Subcutaneous abdominal adipose tissue (tissue), 5 donors: ENCODE results near the gene ADAM12.

Experiments used
- H3K27ac ChIP-seq: one replicate; pipeline ENCODE4 v1.7.0; 2013; ENCODE audit warnings: low read depth, mild to moderate bottlenecking, inconsistent platforms, low read length, moderate library complexity
- H3K27me3 ChIP-seq, 5 donors: one replicate each; pipeline ENCODE4 v1.7.0; 2013; ENCODE audit warnings: low read length in 5 of 5, inconsistent platforms in 1 of 5; ENCODE audit not compliant: control insufficient read depth in 5 of 5, insufficient read depth in 4 of 5
- H3K36me3 ChIP-seq, 5 donors: one replicate each; pipeline ENCODE4 v1.7.0; 2013; ENCODE audit warnings: low read length in 5 of 5; ENCODE audit not compliant: control insufficient read depth in 5 of 5, insufficient read depth in 5 of 5
- H3K4me1 ChIP-seq, 5 donors: one replicate each; pipeline ENCODE4 v1.7.0; 2013; ENCODE audit warnings: low read length in 5 of 5, mild to moderate bottlenecking in 3 of 5, moderate library complexity in 1 of 5; ENCODE audit not compliant: control insufficient read depth in 5 of 5, insufficient read depth in 5 of 5
- H3K4me3 ChIP-seq, 5 donors: one replicate each; pipeline ENCODE4 v1.7.0; 2013; ENCODE audit warnings: low read length in 5 of 5, low read depth in 1 of 5
- H3K9ac ChIP-seq, 5 donors: one replicate each; pipeline ENCODE4 v1.7.0; 2013; ENCODE audit warnings: low read length in 5 of 5, mild to moderate bottlenecking in 4 of 5, moderate library complexity in 3 of 5
- H3K9me3 ChIP-seq, 5 donors: one replicate each; pipeline ENCODE4 v1.7.0; 2013; ENCODE audit warnings: low read length in 5 of 5; ENCODE audit not compliant: control insufficient read depth in 5 of 5
- donor health status: healthy.
- donor health status: healthy.
- donor health status: healthy.
- donor health status: healthy.
- donor health status: healthy.

Gene ADAM12

DNA sequence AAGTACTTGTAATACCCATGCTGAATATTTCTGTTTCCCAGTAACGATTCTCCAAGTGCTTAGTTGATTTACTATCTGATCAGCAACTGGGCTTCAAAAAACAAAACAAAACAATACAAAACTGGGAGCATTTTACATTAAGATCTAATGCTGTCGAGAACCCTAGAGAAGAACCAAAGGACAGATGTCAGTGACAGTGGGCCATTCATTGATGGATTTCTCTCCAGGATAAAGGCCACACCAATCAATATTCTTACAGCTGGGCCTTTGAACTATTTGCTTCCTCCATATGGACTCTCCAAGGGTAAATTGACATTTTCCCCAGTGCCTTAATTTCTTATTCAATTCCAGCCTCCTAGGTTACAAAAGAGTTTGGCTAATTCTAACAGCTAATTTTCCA is 217.5 kb downstream of the ADAM12 start:
- H3K36me3 ChIP-seq = no peaks in the 10 kb centered on the region
- H3K27me3 ChIP-seq = no peaks in the 10 kb centered on the region
- no peak overlapping the region for H3K4me3 ChIP-seq
- H3K4me1 ChIP-seq = peaks cover 3 to 31% (median 23%) of the 10 kb centered on the region in 5 donors
- peak overlapping the region in 1 of 5 donors; percentile 4 for H3K9ac ChIP-seq
- H3K9me3 ChIP-seq = no peaks in the 10 kb centered on the region
- peak overlapping the region; percentile 86 for H3K27ac ChIP-seq

DNA sequence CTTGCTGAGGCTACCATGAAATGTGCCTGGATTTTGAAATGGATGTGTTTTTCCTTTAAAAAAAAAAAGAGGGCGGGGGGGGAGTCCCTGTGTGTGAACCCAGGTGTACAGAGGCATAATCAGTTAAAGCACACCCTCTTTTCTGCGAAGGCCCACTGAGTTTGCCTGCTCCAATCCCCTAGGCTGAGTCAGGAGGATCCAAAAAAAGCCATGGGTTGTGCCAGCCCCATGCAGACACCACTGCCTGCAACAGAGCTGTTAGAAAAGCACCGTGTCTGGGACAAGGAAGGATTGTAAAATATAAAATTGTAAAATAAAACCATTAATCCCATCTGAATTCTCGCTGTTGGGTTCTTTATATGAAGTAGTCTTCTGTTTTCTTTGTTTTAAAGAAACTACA is 217.9 kb downstream of the ADAM12 start:
- no peaks in the 10 kb centered on the region for H3K9me3 ChIP-seq
- H3K36me3 ChIP-seq = no peaks in the 10 kb centered on the region
- H3K27ac ChIP-seq = peak overlapping the region; percentile 86
- no peak overlapping the region for H3K9ac ChIP-seq
- H3K27me3 ChIP-seq = no peaks in the 10 kb centered on the region
- no peak overlapping the region for H3K4me3 ChIP-seq
- peaks cover 3 to 26% (median 19%) of the 10 kb centered on the region in 5 donors for H3K4me1 ChIP-seq

DNA sequence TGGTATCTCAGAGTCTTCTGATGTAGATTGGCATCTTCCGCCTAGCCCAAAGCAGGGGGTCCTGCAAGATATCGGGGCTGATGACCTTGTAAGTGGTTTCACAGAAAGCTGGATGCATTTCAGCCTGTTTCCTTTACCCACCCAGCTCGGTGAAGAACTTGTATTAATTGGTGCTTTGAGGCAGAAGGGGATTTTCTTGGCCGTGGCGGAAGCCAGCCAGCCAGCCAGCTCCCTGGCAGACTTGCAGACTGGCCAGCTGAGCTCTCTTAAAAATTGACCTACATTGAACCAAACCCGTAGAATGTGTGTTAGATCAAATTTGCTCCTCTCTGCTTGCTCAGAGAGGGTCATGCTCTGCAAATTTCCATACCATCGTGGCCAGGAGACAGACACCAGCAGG is 218.4 kb downstream of the ADAM12 start:
- Histone ChIP-seq H3K27ac (peak overlapping the region; percentile 86), H3K36me3 (no peaks in the 10 kb centered on the region), H3K4me3 (no peak overlapping the region), H3K4me1 (peaks cover 3 to 25% (median 18%) of the 10 kb centered on the region in 5 donors), H3K27me3 (no peaks in the 10 kb centered on the region), H3K9ac (no peak overlapping the region), H3K9me3 (no peaks in the 10 kb centered on the region)

DNA sequence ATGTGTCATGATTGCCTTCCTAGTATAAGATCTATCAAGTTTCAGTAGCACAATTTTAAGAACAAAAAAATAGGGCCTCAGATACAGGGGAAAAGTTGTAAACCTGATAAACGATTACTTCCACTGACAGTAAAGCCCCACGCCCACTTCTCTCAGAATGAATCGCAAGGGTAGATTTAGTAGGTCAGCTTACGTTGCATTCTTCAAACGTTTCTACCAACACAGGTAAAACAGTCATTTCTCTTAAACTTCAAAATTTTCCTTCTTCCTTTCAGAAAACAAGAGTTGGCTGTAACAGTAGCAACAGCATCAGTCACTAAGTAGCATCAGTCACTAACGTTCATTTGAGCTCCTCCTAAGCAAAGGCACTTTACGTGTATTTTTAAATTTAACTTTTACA is 221.5 kb downstream of the ADAM12 start:
- peaks cover 0 to 2% (median 0%) of the 10 kb centered on the region in 5 donors for H3K9me3 ChIP-seq
- no peaks in the 10 kb centered on the region for H3K36me3 ChIP-seq
- no peak overlapping the region for H3K4me3 ChIP-seq

DNA sequence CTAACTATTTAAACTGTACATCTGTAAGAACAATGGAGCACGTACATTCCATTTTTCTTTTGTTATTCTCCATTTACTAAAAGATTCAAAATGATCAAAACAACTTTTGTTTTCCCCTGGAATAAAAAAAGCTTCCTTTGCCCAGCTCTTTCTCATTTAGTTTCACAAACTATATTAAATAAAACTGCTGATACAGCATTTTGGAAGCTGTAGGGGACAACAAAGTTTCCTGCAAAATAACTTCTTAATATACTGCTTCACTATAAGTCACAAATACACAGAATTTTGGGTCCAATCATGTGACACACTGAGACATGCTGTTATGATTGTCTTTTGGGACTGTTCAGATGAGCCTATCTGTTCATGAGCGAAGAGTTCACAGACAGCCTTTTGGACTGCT is 222.4 kb downstream of the ADAM12 start:
- H3K36me3 ChIP-seq = no peaks in the 10 kb centered on the region
- peaks cover 0 to 2% (median 0%) of the 10 kb centered on the region in 5 donors for H3K9me3 ChIP-seq
- no peak overlapping the region for H3K9ac ChIP-seq
- H3K27me3 ChIP-seq = no peaks in the 10 kb centered on the region
- H3K27ac ChIP-seq = no peak overlapping the region
- H3K4me1 ChIP-seq = peaks cover 0 to 13% (median 12%) of the 10 kb centered on the region in 5 donors
- H3K4me3 ChIP-seq = no peak overlapping the region

More for the DNA sequence above, 221.5 kb downstream of the ADAM12 start:
- peaks cover 3 to 22% (median 18%) of the 10 kb centered on the region in 5 donors for H3K4me1 ChIP-seq
- no peak overlapping the region for H3K27ac ChIP-seq
- H3K9ac ChIP-seq = no peak overlapping the region
- no peaks in the 10 kb centered on the region for H3K27me3 ChIP-seq

DNA sequence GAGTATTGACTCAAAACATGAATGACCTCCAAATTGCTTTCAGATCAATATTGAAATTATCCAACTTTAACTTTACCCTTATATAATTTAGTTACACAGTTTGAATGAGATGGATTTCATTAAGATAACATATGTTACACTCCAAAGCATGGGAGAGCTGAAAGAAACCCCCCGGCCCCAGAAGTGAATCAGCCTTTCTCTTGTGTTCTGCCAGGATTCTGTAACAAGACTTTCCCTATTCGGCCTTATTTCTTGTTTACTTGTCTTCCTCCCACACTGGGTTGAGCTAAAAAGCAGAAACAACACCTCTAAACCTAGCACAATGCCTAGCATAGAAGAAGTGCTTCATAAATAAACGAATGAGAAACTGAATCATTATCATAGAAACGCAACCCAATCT is 224.8 kb downstream of the ADAM12 start:
- Histone ChIP-seq H3K9ac (no peak overlapping the region), H3K4me3 (no peak overlapping the region), H3K36me3 (no peaks in the 10 kb centered on the region), H3K9me3 (peaks cover 0 to 2% (median 0%) of the 10 kb centered on the region in 5 donors), H3K27ac (no peak overlapping the region), H3K27me3 (no peaks in the 10 kb centered on the region), H3K4me1 (no peaks in the 10 kb centered on the region)

DNA sequence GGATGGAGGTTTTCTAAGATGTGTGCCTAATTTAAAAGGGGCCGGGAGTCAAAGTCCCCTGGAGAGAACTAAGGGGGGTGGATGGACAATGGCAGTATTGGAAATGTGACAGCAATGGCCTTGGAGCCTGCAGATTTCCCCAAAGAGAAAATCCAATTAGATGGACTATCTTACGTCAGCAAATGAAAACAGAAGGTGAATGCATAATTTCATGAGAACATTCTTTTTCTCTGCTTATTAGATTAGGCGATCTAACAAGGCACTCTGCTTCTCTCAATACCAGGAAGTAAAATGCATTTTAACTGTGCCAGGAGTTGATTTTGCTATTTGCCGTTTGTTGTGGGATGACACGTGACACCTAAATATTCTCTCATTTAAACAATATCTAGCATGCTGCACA is 226.6 kb downstream of the ADAM12 start:
- H3K4me3 ChIP-seq = no peak overlapping the region
- H3K27ac ChIP-seq = no peak overlapping the region

DNA sequence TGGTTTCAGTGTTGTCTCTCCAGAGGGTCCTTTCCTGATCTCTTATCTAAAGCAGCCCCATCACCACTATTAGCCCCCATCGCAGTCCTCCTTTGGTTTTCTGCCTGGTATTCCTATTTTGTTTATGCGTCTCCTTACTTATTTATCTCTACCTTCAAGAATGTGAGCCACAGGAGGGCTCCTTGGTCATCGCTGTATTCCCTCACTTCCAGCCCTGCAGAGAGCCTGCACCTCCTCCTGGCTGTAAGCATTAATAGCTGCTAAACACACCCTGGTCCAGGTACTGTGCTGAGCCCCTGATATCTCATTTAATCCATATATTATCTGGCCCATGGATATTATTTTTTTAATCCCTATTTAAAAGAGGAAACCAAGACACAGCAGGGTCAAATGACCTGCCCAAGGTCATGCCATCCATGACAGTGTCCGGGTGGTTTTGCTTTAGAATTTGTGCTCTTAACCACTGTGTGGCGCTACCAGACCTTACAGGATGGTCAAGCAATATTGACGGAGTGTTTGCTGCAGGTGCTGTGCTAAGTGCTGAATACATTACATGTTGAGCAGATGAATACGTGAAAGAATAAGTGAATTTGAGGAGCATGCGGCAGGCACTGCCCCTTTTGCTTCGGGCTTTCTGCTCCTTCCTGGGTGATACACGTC is 227.2 kb downstream of the ADAM12 start:
- Histone ChIP-seq H3K9ac (no peak overlapping the region), H3K9me3 (peaks cover 0 to 2% (median 0%) of the 10 kb centered on the region in 5 donors), H3K4me1 (peaks cover 0 to 6% (median 0%) of the 10 kb centered on the region in 5 donors), H3K36me3 (no peaks in the 10 kb centered on the region), H3K27ac (no peak overlapping the region), H3K4me3 (no peak overlapping the region), H3K27me3 (peaks cover 0 to 2% (median 0%) of the 10 kb centered on the region in 5 donors)

More for the DNA sequence above, 226.6 kb downstream of the ADAM12 start:
- Histone ChIP-seq H3K9me3 (peaks cover 0 to 2% (median 0%) of the 10 kb centered on the region in 5 donors), H3K36me3 (no peaks in the 10 kb centered on the region), H3K4me1 (peaks cover 0 to under 1% (median 0%) of the 10 kb centered on the region in 5 donors), H3K9ac (no peak overlapping the region), H3K27me3 (peaks cover 0 to 2% (median 0%) of the 10 kb centered on the region in 5 donors)

DNA sequence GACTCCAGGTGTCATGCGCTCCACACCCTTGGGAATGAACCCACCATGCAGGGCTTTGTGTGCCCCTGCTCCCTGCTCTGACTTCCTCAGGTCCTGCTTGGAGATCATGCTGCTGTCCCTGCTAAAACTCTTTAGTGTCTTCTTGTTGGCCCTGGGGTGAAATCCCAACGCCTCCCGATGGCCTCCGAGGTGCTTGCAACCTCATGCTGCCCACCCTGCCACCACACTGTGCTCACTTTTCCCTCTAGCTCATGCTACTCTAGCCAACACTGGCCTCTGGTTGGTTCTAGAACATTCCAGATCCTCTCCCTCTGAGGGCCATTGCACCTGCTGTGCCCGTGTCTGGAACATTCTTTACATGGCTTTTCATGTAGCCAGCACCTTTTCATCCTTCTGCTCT is 227.7 kb downstream of the ADAM12 start:
- Histone ChIP-seq H3K27ac (no peak overlapping the region), H3K27me3 (peaks cover 0 to 2% (median 0%) of the 10 kb centered on the region in 5 donors), H3K4me3 (no peak overlapping the region), H3K9me3 (peaks cover 0 to 2% (median 0%) of the 10 kb centered on the region in 5 donors), H3K36me3 (no peaks in the 10 kb centered on the region), H3K4me1 (peaks cover 0 to 9% (median 0%) of the 10 kb centered on the region in 5 donors), H3K9ac (no peak overlapping the region)

DNA sequence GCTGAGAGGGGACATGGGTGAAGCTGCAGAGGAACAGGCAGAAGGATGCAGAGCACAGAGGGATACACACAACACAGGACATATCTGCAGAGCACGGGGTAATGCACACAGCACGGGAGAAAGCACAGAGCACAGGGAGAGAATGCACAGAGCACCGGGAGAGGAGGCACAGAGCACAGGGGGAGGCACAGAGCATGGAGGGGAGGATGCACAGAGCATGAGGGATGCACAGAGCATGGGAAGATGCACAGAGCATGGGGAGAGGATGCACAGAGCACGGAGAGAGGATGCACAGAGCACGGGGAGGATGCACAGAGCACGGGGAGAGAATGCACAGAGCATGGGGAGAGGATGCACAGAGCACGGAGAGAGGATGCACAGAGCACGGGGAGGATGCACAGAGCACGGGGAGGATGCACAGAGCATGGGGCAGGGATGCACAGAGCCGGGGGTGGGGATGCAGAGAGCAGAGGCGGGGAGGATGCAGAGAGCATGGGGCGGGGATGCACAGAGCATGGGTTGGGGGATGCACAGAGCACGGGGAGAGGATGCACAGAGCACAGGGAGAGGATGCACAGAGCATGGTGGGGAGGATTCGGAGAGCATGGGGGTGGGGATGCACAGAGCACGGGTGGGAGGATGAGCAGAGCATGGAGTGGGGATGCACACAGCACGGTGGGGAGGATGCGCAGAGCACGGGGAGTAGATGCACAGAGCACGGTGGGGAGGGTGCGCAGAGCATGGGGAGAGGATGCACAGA is 230.0 kb downstream of the ADAM12 start:
- no peak overlapping the region for H3K4me3 ChIP-seq
- no peaks in the 10 kb centered on the region for H3K36me3 ChIP-seq
- peaks cover 0 to 2% (median 0%) of the 10 kb centered on the region in 5 donors for H3K27me3 ChIP-seq
- peaks cover 0 to 2% (median 0%) of the 10 kb centered on the region in 5 donors for H3K9me3 ChIP-seq
- H3K27ac ChIP-seq = no peak overlapping the region
- H3K4me1 ChIP-seq = peaks cover 0 to 13% (median 6%) of the 10 kb centered on the region in 5 donors
- no peak overlapping the region for H3K9ac ChIP-seq
